HG02973 (cell line): ENCODE measurements around the gene TMEFF2.

ENCODE experiments used
- ATAC-seq: cut with Tn5 transposase; IDR thresholded peaks from one replicate; pipeline ENCODE4 v1.9.1; 2021; ENCODE audit warnings: moderate library complexity; ENCODE audit not compliant: unreplicated experiment

Gene TMEFF2

GRCh38 chr2:191977754-191978153, 217.0 kb downstream of the TMEFF2 start:
- no peak for ATAC-seq

GRCh38 chr2:191976436-191976835, 218.3 kb downstream of the TMEFF2 start:
- ATAC-seq = no peak

DNA sequence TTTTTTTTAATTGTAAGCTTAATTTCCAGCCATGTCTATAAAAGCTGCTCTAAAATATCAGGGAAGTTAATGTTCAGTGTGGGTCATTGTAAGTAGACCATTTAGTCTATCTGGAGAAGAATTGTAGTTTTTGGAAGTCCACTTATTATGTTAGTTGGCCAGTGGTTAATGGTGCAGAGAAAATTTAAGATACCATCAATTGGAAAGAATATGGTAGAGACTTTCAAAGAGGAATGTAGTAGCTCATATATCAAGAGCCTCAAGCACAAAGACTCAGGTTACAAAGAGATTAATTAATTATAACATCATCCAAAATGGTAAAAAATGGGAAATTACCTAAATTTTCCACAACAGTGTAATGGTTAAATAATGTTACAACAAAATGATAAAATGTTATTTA, 220.1 kb downstream of the TMEFF2 start:
- ATAC-seq = no peak

DNA sequence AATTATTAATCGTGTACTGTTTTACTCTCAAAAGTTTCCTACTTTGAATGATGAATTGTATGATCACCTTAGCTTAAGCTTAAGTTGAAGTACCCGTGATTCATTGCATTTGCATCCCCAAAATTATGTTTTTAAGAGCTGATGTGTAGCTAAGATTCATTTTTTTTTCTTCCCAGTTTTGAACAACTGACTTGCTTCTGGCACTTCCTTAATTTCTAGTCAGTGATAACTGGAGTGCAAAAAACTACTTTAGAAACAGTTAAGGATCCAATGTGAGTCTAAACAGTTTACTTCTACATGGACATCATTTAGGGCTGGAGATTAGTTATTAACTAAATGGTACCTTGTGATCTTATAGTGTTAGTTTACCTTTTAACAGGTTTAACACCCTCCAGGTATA, 223.9 kb downstream of the TMEFF2 start:
- ATAC-seq = no peak

DNA sequence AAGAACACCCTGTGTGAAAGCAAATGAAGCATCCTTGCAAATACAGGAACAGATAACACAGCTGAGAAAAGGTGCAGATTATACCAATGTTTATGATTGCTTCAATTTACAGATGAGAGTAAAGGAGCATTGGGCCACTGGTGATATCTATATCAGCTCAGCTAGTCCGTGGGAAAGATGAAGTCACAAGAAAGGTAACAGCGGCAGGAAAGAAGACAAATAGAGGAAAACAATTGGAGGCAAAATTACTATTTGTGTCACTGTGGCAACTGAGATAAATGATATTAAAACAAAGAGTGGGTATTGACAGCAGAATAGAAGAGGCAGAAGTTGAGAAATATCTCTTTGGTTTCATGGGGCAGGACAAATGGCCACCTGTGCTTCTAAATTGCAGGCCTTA, 226.6 kb downstream of the TMEFF2 start:
- ATAC-seq = no peak

GRCh38 chr2:191965733-191966132, 229.0 kb downstream of the TMEFF2 start:
- no peak for ATAC-seq

DNA sequence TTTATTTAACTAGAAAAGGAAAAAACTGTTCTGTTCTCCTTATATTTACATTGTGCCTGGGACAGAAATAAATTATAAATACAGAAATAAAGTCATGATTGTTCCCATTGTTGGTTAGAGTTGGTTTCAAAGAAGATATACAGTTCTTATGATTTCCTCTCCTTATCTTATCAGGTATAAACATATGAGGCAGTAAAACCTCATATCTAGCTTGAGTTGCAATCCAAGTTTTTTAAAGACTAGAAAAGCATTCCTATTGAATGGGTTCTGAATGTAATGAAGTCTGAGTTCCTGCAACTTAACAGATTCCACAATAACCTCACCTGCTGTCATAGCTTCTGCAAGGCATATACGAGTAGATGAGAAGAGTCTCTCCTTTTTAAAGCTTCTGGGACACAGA, 233.2 kb downstream of the TMEFF2 start:
- ATAC-seq = no peak

DNA sequence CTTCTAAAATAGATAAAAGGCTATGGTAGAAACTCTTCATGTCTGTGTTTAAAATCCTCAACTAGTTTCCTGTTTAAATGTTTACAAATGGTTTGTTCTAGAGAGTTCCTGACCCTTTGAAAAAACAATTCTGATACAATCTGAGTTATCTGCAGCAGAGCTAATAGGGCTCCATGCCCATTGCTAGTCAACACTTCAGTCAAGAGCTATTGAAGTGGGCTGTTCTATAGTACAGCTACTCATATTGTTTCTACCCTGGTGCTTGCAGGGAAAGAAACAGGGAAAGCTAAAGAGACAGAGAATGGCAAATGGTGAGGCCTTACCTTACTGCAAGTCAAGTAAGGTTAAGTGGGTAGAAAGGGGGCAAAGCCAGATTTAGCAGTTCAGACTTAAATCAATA, 235.5 kb downstream of the TMEFF2 start:
- ATAC-seq = no peak

DNA sequence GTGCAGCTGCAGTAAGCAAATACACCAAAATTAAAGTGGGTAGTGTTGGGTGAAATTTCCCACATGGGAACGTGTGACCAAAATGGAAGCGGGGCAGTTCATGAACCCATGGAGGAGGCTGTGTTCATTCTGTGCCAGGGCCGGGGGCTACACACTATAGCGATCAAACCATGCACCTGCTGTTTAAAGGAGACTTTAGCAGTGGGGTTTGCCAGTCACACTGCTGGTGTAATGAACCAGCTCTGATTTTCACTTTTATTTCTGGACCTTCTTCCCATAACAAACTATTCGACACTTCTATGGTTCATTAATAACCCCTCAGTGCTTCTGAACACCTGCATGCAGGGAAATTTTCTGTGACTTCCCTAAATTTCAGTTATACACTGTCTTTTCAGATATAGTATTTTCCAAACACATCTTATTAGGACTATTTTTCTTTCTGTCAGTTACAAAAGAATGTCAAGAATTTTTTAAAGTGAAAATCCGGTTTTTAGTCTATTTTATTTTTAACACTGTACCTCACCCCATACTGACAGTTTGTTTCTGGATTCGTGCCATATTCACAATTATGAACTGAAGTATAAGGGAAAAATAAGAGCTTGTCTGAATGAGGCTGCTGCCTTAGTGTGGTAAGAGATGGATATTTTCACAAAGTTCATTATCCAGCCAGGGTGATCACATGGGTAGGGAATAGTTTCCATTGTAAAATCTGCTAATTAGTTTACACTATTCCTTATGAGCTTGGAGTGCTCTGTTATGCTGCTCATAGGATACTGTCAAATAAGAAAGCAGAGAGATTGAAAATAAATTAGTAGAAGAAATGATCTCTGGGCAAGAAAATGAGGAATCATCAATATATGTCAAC, 236.5 kb downstream of the TMEFF2 start:
- ATAC-seq = no peak

- ATAC-seq = no peak
Measured at GRCh38 chr2:191954451-191954850, 240.3 kb downstream of the TMEFF2 start.

DNA sequence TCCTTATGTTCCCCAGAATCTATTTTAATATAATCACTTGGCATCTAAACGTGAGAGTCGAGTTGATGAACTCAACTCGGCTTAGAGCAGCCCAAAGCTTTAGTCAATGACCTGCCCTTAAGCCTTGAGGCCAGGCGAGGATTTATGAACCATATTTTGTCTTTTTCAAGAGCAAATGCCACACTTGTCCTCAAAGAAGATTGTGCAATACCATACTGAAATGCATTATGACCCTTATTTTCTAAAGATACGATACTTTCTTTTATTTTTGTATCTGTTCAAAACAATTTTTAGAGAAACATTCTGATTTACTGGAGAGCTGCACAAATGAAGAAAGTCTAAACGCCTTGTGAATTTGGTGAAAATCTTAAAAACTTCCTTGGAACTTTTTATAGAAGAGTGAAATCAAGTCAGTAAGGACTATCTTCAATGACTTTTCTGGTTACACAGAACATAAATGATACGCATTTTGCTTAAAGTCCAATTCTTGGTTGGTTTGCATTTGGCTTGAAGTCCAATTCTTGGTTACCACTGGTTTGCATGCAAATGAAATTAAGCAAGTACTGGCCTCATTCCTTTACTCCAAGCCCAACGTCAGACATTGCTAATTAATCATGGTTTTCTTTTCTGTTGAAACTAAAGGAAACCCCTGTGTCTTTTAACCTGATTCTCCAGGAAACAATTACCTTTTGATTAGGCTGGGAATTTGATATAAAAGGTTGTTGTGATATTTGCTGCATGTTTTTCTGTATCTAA, 242.0 kb downstream of the TMEFF2 start:
- ATAC-seq = no peak

- ATAC-seq = no peak
Measured at GRCh38 chr2:191951832-191952231, 242.9 kb downstream of the TMEFF2 start.

- ATAC-seq = no peak
Measured at GRCh38 chr2:191951376-191951775, 243.4 kb downstream of the TMEFF2 start.

DNA sequence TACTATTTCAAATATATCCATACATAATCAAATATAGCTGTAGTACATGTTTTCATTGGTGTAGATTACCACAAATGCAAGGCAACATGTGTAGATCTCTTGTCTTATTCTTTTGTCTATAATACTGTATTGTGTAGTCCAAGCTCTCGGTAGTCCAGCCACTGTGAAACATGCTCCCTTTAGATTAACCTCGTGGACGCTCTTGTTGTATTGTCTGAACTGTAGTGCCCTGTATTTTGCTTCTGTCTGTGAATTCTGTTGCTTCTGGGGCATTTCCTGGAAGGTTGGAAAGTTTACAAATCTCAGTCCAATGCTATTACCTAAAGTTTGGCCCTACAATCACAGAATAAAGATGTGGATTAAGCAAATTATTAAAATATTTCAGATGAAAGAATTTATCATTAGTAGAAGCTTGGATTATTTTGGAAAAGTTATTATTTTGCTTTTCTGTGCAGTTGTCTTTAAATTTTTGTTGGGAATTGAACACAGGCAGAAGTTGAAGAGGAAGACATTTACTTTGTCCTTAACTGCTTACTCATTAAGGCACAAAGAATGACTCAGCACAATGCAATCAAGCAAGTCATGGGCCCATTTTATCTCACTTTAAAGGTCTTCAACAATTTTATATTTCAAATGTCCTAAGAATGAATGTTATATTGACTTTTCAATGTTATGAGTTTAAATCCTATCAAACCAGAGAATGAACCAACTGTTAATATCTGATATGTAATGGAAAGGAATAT, 244.4 kb downstream of the TMEFF2 start:
- ATAC-seq = peak; percentile 48

GRCh38 chr2:191947235-191947634, 247.5 kb downstream of the TMEFF2 start:
- no peak for ATAC-seq

GRCh38 chr2:191946471-191947182, 248.1 kb downstream of the TMEFF2 start:
- no peak for ATAC-seq

DNA sequence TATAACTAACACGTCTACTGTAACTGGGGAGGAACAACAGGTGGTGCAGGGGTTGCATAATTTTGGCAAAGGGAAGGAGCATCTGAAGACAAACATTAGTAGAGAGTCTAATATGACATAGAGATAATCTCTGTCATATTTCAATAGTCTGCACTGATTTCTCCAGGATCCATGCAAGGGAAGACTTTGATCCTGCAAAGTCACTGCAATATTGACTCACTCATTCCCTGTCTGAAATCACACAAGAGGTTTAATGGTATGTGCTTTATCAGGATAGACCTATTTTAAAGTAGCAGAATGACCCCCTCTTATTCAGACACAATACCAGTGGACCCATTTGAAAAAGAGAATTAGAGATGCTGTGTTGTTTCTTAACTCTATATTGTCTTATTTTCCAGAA, 249.1 kb downstream of the TMEFF2 start:
- no peak for ATAC-seq

- no peak for ATAC-seq
Measured at GRCh38 chr2:191942739-191943103, 252.0 kb downstream of the TMEFF2 start.

DNA sequence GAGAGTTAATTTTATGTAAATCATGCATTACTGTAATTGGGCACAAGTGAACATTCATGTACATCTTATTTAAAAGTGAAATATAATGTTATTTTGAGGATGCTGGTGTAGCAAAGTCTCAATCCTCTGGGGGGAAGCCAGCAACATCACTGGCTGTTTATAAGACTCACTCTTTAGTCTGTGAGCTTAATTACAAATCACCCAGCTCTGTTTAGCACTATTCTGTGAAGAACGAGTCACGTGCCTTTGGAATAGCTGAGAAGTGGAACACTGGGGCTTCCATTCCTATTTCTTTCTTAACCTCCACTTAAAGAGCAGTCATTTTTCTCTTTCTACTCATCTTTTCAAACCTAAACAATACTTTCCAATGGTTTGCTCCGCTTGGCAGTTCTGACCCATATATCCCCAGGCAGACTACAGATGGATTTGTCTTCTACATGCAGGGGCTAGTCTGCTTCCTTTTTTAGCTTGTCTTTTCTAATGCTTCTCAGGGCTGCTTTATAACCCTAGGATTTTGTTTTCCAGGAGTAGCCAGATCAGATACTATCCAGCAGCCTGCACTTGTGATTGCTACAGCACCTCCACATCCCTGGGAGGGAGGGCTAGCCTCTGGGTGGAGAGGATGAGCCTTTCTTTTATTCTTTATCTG, 252.5 kb downstream of the TMEFF2 start:
- no peak for ATAC-seq

DNA sequence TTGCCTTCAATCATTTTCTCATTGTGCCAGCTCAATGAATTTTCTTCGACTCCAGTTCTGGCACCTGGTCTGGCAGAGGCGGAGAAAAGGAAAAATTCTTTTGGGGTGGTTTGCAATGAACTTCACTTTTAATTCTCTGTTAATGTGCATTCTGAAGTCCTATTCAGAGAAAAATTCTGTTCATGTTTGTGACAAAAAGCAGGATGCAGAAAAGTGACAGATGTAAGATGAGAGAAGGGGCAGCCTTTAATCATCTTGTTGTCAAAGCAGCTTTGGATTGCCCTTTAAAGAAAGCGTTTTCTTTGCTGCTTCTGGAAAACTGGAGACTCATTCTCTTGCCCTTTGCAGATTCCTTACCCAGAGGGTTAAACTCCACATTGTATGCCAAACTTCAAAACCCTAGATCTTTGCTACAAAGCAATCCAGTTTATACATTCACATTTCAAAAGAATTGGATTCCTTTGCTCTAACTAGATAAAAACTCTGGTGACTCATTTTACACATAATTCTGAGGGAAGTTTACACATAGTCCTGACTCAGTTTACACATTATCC, 253.3 kb downstream of the TMEFF2 start:
- ATAC-seq = no peak
